HepG2 (cell line): Measurements from ENCODE around the gene NFATC4. TPM values are rescaled to one million over a fixed set of nuclear protein-coding genes. Genes with fewer than 3 reads are reported as not detected.

Experiments
- ATRX ChIP-seq: sonication (generic); formaldehyde crosslinking; IDR thresholded peaks from 2 replicates; pipeline ENCODE4 v1.4.0; 2020; ENCODE audit warnings: missing genetic modification reagents, borderline replicate concordance
- CEBPG ChIP-seq: IDR thresholded peaks from 2 replicates; pipeline ENCODE4 v1.6.1; 2016
- JUNB ChIP-seq: sonication (generic); formaldehyde crosslinking; IDR thresholded peaks from 2 replicates; pipeline ENCODE4 v1.8.0; 2022; ENCODE audit warnings: missing genetic modification reagents, mild to moderate bottlenecking, borderline replicate concordance
- MED13 ChIP-seq: sonication (generic); formaldehyde crosslinking; IDR thresholded peaks from 2 replicates; pipeline ENCODE4 v1.5.0; 2020; ENCODE audit warnings: missing genetic modification reagents
- NFAT5 ChIP-seq: sonication (generic); formaldehyde crosslinking; IDR thresholded peaks from 2 replicates; pipeline ENCODE4 v1.4.0; 2020; ENCODE audit warnings: missing genetic modification reagents
- NFE2L1 ChIP-seq: sonication (generic); formaldehyde crosslinking; IDR thresholded peaks from 2 replicates; pipeline ENCODE4 v1.4.0; 2020; ENCODE audit warnings: missing genetic modification reagents, mild to moderate bottlenecking, borderline replicate concordance
- NR2C2 ChIP-seq: sonication (generic); formaldehyde crosslinking; IDR thresholded peaks from 2 replicates; pipeline ENCODE4 v1.4.0; 2020; ENCODE audit warnings: missing genetic modification reagents, mild to moderate bottlenecking, moderate library complexity, borderline replicate concordance
- ONECUT2 ChIP-seq: sonication (generic); formaldehyde crosslinking; IDR thresholded peaks from 2 replicates; pipeline ENCODE4 v1.4.0; 2020; ENCODE audit warnings: missing genetic modification reagents
- PAX8 ChIP-seq: sonication (generic); formaldehyde crosslinking; IDR thresholded peaks from 2 replicates; pipeline ENCODE4 v1.8.0; 2022; ENCODE audit warnings: mild to moderate bottlenecking, missing genetic modification reagents, borderline replicate concordance
- SNRNP70 ChIP-seq: fragments of 200-400 bp; formaldehyde crosslinking; IDR thresholded peaks from 2 replicates; pipeline ENCODE4 v1.6.1; 2017; ENCODE audit warnings: mild to moderate bottlenecking, low read depth, low read length, moderate library complexity
- SOX6 ChIP-seq, 2 experiments: fragments of 450-650 bp in 1 of 2; sonication (generic) in 1 of 2; formaldehyde crosslinking in 1 of 2; IDR thresholded peaks; 2 replicates each; pipeline versions ENCODE4 v1.4.0 to v1.6.1; 2017 to 2020; ENCODE audit warnings: antibody characterized with exemption in 1 of 2, mild to moderate bottlenecking in 1 of 2, missing genetic modification reagents in 1 of 2
- STAT6 ChIP-seq: sonication (generic); formaldehyde crosslinking; IDR thresholded peaks from 2 replicates; pipeline ENCODE4 v1.4.0; 2020; ENCODE audit warnings: missing genetic modification reagents, mild to moderate bottlenecking, borderline replicate concordance
- THAP8 ChIP-seq: sonication (generic); formaldehyde crosslinking; IDR thresholded peaks from 2 replicates; pipeline ENCODE4 v1.5.1; 2020; ENCODE audit warnings: missing genetic modification reagents, mild to moderate bottlenecking, borderline replicate concordance
- XRCC5 ChIP-seq: fragments of 200-400 bp; formaldehyde crosslinking; optimal IDR thresholded peaks from 2 replicates; pipeline ENCODE3; 2017; ENCODE audit warnings: mild to moderate bottlenecking, low read length
- ZNF296 ChIP-seq: sonication (generic); formaldehyde crosslinking; conservative IDR thresholded peaks from 2 replicates; pipeline ENCODE4 v1.5.0; 2020; ENCODE audit warnings: mild to moderate bottlenecking, missing genetic modification reagents
- ZNF7 ChIP-seq: IDR thresholded peaks from 2 replicates; pipeline ENCODE4 v1.6.1; 2016; ENCODE audit warnings: missing biosample characterization, missing genetic modification reagents
- ZNF770 ChIP-seq: sonication (generic); formaldehyde crosslinking; IDR thresholded peaks from 2 replicates; pipeline ENCODE4 v1.5.0; 2020; ENCODE audit warnings: mild to moderate bottlenecking, missing genetic modification reagents
- polyA plus RNA-seq, 8 experiments: library from polyadenylated mRNA; depleted of rRNA in 3 of 8; stranded (reverse) in 7 of 8; unstranded in 1 of 8; fragments of >200 nt; fragmentation: Illumina TruSeq in 4 of 8; extraction: Trizol in 4 of 8; gene quantifications; 2 replicates each; pipeline versions ENCODE4 v1.2.1 to v1.2.3, GENCODE V29; 2011 to 2016; ENCODE audit warnings: low read depth in 4 of 8, missing spikeins in 1 of 8, mixed read lengths in 1 of 8; ENCODE audit not compliant: insufficient read depth in 1 of 8
- total RNA-seq, 5 experiments: library from RNA; depleted of rRNA; stranded (reverse); fragments of >200 nt; fragmentation: Illumina TruSeq; extraction: Trizol; gene quantifications; 2 replicates each; pipeline ENCODE4 v1.2.3, GENCODE V29; 2016; ENCODE audit warnings: low read depth in 1 of 5

Gene NFATC4
- total and polyA plus RNA-seq, 2 of the 13 experiments (the other 11 are each of a cell fraction or from before 2014, with no cell fraction given) = 0.04 to 0.15 TPM

GRCh38 chr14:24332268-24332993 lies 35.6 kb upstream of the NFATC4 start (continued):
- TF ChIP-seq JUNB (peak; percentile 86), NR2C2 (CRISPR knock-in tag) (peak; percentile 78), STAT6 (no peak), PAX8 (peak; percentile 99), ATRX (CRISPR knock-in tag) (no peak), SNRNP70 (no peak), ZNF296 (peak; percentile 18; the same call in 1 of the 2 replicates), XRCC5 (peak; percentile 81), SOX6 (IDR thresholded peaks at IDR 0.05) (no peak), SOX6 (CRISPR knock-in tag; IDR thresholded peaks at IDR 0.05) (peak; percentile 63), CEBPG (CRISPR knock-in tag) (peak; percentile 98), NFE2L1 (CRISPR knock-in tag) (peak; percentile 85; the same call in 1 of the 2 replicates), THAP8 (CRISPR knock-in tag) (no peak), ZNF770 (CRISPR knock-in tag) (no peak), NFAT5 (CRISPR knock-in tag) (0 out of 2 replicates have a peak, but pooled peaks have one; percentile 4), ZNF7 (CRISPR knock-in tag) (peak; percentile 69), MED13 (CRISPR knock-in tag) (no peak), ONECUT2 (no peak)
